ENCODE data around the gene SMAD1. TPM values are rescaled to one million over a fixed set of nuclear protein-coding genes. Genes with fewer than 3 reads are reported as not detected.

Gene SMAD1
- total RNA-seq, 1 experiment from 2014 or later, result 15.4 TPM

DNA sequence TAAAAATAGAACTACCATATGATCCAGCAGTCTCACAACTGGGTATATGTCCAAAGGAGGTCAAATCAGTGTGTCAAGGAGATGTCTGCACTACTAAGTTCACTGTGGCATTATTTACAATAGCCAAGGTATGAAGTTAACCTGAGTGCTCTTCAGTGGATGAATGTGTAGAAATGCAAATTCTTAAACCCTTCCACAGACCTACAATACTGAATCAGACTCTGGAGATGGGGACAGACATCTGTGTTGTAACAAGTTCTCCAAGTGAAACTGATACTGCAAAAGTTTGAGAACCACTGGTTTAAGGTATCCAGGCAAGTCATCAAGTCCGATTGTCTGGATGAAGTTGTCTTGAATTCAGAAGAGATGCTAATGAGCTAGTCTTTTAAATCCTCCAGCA lies 38.5 kb downstream of the SMAD1 start (continued):
- TF ChIP-seq, protein P1, sequence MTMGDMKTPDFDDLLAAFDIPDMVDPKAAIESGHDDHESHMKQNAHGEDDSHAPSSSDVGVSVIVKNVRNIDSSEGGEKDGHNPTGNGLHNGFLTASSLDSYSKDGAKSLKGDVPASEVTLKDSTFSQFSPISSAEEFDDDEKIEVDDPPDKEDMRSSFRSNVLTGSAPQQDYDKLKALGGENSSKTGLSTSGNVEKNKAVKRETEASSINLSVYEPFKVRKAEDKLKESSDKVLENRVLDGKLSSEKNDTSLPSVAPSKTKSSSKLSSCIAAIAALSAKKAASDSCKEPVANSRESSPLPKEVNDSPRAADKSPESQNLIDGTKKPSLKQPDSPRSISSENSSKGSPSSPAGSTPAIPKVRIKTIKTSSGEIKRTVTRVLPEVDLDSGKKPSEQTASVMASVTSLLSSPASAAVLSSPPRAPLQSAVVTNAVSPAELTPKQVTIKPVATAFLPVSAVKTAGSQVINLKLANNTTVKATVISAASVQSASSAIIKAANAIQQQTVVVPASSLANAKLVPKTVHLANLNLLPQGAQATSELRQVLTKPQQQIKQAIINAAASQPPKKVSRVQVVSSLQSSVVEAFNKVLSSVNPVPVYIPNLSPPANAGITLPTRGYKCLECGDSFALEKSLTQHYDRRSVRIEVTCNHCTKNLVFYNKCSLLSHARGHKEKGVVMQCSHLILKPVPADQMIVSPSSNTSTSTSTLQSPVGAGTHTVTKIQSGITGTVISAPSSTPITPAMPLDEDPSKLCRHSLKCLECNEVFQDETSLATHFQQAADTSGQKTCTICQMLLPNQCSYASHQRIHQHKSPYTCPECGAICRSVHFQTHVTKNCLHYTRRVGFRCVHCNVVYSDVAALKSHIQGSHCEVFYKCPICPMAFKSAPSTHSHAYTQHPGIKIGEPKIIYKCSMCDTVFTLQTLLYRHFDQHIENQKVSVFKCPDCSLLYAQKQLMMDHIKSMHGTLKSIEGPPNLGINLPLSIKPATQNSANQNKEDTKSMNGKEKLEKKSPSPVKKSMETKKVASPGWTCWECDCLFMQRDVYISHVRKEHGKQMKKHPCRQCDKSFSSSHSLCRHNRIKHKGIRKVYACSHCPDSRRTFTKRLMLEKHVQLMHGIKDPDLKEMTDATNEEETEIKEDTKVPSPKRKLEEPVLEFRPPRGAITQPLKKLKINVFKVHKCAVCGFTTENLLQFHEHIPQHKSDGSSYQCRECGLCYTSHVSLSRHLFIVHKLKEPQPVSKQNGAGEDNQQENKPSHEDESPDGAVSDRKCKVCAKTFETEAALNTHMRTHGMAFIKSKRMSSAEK (CRISPR knock-in tag; IDR thresholded peaks at IDR 0.05; ENCODE audit: borderline replicate concordance), result no peak
- no peak for TF ChIP-seq ZNF317 (CRISPR knock-in tag; IDR thresholded peaks at IDR 0.05; ENCODE audit: borderline replicate concordance, low read depth)
- TF ChIP-seq, protein P2, sequence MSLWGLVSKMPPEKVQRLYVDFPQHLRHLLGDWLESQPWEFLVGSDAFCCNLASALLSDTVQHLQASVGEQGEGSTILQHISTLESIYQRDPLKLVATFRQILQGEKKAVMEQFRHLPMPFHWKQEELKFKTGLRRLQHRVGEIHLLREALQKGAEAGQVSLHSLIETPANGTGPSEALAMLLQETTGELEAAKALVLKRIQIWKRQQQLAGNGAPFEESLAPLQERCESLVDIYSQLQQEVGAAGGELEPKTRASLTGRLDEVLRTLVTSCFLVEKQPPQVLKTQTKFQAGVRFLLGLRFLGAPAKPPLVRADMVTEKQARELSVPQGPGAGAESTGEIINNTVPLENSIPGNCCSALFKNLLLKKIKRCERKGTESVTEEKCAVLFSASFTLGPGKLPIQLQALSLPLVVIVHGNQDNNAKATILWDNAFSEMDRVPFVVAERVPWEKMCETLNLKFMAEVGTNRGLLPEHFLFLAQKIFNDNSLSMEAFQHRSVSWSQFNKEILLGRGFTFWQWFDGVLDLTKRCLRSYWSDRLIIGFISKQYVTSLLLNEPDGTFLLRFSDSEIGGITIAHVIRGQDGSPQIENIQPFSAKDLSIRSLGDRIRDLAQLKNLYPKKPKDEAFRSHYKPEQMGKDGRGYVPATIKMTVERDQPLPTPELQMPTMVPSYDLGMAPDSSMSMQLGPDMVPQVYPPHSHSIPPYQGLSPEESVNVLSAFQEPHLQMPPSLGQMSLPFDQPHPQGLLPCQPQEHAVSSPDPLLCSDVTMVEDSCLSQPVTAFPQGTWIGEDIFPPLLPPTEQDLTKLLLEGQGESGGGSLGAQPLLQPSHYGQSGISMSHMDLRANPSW (CRISPR knock-in tag; conservative IDR thresholded peaks at IDR 0.05; ENCODE audit: low read depth), result no peak
- TF ChIP-seq, protein P3, sequence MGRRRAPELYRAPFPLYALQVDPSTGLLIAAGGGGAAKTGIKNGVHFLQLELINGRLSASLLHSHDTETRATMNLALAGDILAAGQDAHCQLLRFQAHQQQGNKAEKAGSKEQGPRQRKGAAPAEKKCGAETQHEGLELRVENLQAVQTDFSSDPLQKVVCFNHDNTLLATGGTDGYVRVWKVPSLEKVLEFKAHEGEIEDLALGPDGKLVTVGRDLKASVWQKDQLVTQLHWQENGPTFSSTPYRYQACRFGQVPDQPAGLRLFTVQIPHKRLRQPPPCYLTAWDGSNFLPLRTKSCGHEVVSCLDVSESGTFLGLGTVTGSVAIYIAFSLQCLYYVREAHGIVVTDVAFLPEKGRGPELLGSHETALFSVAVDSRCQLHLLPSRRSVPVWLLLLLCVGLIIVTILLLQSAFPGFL (CRISPR knock-in tag; IDR thresholded peaks at IDR 0.05; ENCODE audit: borderline replicate concordance), result no peak

DNA sequence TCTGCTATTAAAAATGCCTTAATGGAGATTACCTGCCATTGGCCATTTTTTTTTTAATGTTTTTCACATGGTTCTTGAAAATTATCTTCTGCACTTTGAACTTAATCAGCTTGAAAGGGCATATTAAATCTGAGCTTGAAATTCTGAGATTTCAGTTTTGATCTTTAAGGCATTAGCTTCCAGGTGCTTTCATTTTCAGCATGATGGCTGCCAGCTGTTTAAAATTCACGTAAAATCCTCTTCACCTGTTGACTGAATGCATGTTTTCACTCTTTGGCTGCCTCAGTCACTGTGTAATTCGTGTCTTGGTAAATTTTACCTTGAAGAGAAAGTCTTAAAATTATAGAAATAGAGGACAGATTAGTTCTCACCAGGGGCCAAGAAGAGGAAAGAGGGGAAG lies 39.6 kb downstream of the SMAD1 start:
- H3K27ac Mint-ChIP-seq, result no peak overlapping the region
- H3K36me3 Mint-ChIP-seq, result no peaks in the 10 kb centered on the region
- DNase-seq (ENCODE audit: low spot score) (no peak), ATAC-seq (no peak)
- no peaks in the 10 kb centered on the region for H3K9me3 Mint-ChIP-seq
- peaks cover 28% of the 10 kb centered on the region for H3K4me1 Mint-ChIP-seq
- CTCF ChIA-PET, result no interaction called here
- H3K4me3 Mint-ChIP-seq, result no peak overlapping the region
- POLR2A ChIA-PET, result interaction anchor here (0.5 to 0.7 kb wide), 2 partner anchors 78 to 389 kb away, joined by 3 read pairs; no protein-coding TSS in a partner anchor
- no peaks in the 10 kb centered on the region for H3K27me3 Mint-ChIP-seq (ENCODE audit: low read depth)
- no peak for TF ChIP-seq PRRX2 (CRISPR knock-in tag; IDR thresholded peaks at IDR 0.05)
- no peak for TF ChIP-seq ZNF138 (CRISPR knock-in tag; conservative IDR thresholded peaks at IDR 0.05)
- TF ChIP-seq ZNF671 (CRISPR knock-in tag; IDR thresholded peaks at IDR 0.05), result no peak
- no peak for TF ChIP-seq IRF2 (CRISPR knock-in tag; IDR thresholded peaks at IDR 0.05; ENCODE audit: borderline replicate concordance, low read depth)
- TF ChIP-seq, protein P4, sequence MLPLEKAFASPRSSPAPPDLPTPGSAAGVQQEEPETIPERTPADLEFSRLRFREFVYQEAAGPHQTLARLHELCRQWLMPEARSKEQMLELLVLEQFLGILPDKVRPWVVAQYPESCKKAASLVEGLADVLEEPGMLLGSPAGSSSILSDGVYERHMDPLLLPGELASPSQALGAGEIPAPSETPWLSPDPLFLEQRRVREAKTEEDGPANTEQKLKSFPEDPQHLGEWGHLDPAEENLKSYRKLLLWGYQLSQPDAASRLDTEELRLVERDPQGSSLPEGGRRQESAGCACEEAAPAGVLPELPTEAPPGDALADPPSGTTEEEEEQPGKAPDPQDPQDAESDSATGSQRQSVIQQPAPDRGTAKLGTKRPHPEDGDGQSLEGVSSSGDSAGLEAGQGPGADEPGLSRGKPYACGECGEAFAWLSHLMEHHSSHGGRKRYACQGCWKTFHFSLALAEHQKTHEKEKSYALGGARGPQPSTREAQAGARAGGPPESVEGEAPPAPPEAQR (CRISPR knock-in tag; IDR thresholded peaks at IDR 0.05), result no peak
- TF ChIP-seq, protein P5, sequence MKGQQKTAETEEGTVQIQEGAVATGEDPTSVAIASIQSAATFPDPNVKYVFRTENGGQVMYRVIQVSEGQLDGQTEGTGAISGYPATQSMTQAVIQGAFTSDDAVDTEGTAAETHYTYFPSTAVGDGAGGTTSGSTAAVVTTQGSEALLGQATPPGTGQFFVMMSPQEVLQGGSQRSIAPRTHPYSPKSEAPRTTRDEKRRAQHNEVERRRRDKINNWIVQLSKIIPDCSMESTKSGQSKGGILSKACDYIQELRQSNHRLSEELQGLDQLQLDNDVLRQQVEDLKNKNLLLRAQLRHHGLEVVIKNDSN (CRISPR knock-in tag; IDR thresholded peaks at IDR 0.05), result no peak
- TF ChIP-seq NFE2L1 (CRISPR knock-in tag; IDR thresholded peaks at IDR 0.05), result no peak
- TF ChIP-seq GTF2I (CRISPR knock-in tag; conservative IDR thresholded peaks at IDR 0.05), result no peak
- TF ChIP-seq HMGA2 (CRISPR knock-in tag; IDR thresholded peaks at IDR 0.05), result no peak
- TF ChIP-seq KAT7 (CRISPR knock-in tag; IDR thresholded peaks at IDR 0.05; ENCODE audit: borderline replicate concordance), result no peak
- TF ChIP-seq FOXJ3 (CRISPR knock-in tag; IDR thresholded peaks at IDR 0.05; ENCODE audit: borderline replicate concordance), result no peak
- TF ChIP-seq, protein P6, sequence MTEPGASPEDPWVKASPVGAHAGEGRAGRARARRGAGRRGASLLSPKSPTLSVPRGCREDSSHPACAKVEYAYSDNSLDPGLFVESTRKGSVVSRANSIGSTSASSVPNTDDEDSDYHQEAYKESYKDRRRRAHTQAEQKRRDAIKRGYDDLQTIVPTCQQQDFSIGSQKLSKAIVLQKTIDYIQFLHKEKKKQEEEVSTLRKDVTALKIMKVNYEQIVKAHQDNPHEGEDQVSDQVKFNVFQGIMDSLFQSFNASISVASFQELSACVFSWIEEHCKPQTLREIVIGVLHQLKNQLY (CRISPR knock-in tag; IDR thresholded peaks at IDR 0.05), result no peak
